Esophagus squamous epithelium (tissue), 5 donors: ENCODE data around the gene FGB. TPM values are rescaled to one million over a fixed set of nuclear protein-coding genes. Genes with fewer than 3 reads are reported as not detected.

ENCODE experiments used
- DNase-seq: peaks from one replicate; lab custom pipeline; 2025; lab: John Stamatoyannopoulos, UW
- H3K27ac ChIP-seq, 4 donors: fragments of 200-600 bp; sonication (generic); one replicate each; pipeline ENCODE4 v1.5.1; 2016 to 2019; ENCODE audit warnings: mild to moderate bottlenecking in 1 of 4
- H3K27me3 ChIP-seq, 4 donors: fragments of 200-600 bp; sonication (generic); 1 replicate in 3 of 4; 2 replicates in 1 of 4; pipeline versions ENCODE4 v1.5.1 to v1.6.0; 2017 to 2021; ENCODE audit warnings: antibody characterized with exemption in 1 of 4
- H3K36me3 ChIP-seq, 3 donors: fragments of 200-600 bp; sonication (generic); one replicate each; pipeline ENCODE4 v1.5.1; 2016 to 2019
- H3K4me1 ChIP-seq, 3 donors: fragments of 200-600 bp; sonication (generic); one replicate each; pipeline ENCODE4 v1.5.1; 2017 to 2019
- H3K4me3 ChIP-seq, 4 donors: fragments of 200-600 bp; sonication (generic); 1 replicate in 3 of 4; 2 replicates in 1 of 4; pipeline ENCODE4 v1.5.1; 2016 to 2019; ENCODE audit warnings: mild to moderate bottlenecking in 2 of 4, moderate library complexity in 1 of 4
- H3K9me3 ChIP-seq, 3 donors: fragments of 200-600 bp; sonication (generic); one replicate each; pipeline ENCODE4 v1.5.1; 2016 to 2019
- POLR2A ChIP-seq, 4 donors: fragments of 450-650 bp; IDR thresholded peaks; one replicate each; pipeline ENCODE4 v1.6.1; 2017; ENCODE audit warnings: antibody characterized with exemption in 4 of 4, mild to moderate bottlenecking in 4 of 4, moderate library complexity in 3 of 4
- WGBS, 2 donors: methylation state at CpG; one replicate each; pipeline ENCODE4 v1.1.5; 2018; 5-methylcytosine and 5-hydroxymethylcytosine counted together
- intact Hi-C: fragments of 100-400 bp; cut with DNase I; formaldehyde crosslinking; loops from one replicate; pipeline ENCODE4 v1.15.0; 2022
- total RNA-seq, 4 donors: library from RNA; depleted of rRNA; stranded (reverse); fragments of >200 nt; gene quantifications; one replicate each; pipeline ENCODE4 v1.1.0, GENCODE V29; 2016
- TF ChIP-seq, protein P1 (sequence below), 6 experiments: fragments of 450-650 bp in 4 of 6; fragments of 200-600 bp in 2 of 6; sonication (generic) in 2 of 6; IDR thresholded peaks; one replicate each; pipeline ENCODE4 v1.5.1; 2016 to 2019; ENCODE audit warnings: antibody characterized with exemption in 6 of 6, mild to moderate bottlenecking in 4 of 6, moderate library complexity in 4 of 6
- donor health status: DM: yes; HTN: yes; CAD: no.

FGB gene
- total RNA-seq, 4 donors from 2014 or later: not detected

DNA sequence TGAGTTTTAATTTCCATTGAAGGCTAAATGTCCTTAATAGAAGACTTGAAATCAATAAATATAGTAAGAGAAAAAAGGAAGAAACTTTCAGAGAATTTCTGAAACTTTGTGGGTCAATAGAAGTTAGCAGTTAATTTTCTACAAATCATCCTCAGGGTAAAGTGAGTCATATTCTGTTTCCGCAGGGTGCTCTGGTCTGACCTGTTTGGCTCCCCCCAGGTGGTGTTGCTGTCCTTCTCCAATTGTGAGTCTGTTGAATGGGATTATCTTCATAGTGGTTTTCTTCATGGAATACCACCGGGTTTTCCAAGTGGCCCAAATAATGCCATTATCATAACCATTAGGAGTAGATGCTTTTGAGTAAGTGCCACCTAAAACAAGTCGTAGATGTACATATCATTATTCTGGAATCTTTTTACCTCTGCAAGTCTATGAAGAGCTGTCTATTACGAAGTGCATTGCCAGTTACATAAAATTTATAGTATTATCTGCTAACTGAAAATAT, 41.9 kb downstream of the FGB start:
- no peaks in the 10 kb centered on the region for H3K36me3 ChIP-seq
- TF ChIP-seq, protein P1, sequence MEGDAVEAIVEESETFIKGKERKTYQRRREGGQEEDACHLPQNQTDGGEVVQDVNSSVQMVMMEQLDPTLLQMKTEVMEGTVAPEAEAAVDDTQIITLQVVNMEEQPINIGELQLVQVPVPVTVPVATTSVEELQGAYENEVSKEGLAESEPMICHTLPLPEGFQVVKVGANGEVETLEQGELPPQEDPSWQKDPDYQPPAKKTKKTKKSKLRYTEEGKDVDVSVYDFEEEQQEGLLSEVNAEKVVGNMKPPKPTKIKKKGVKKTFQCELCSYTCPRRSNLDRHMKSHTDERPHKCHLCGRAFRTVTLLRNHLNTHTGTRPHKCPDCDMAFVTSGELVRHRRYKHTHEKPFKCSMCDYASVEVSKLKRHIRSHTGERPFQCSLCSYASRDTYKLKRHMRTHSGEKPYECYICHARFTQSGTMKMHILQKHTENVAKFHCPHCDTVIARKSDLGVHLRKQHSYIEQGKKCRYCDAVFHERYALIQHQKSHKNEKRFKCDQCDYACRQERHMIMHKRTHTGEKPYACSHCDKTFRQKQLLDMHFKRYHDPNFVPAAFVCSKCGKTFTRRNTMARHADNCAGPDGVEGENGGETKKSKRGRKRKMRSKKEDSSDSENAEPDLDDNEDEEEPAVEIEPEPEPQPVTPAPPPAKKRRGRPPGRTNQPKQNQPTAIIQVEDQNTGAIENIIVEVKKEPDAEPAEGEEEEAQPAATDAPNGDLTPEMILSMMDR (IDR thresholded peaks at IDR 0.05): no peak
- no peak for TF ChIP-seq POLR2A (IDR thresholded peaks at IDR 0.05)
- no peak for DNase-seq
- no peak overlapping the region for H3K4me3 ChIP-seq
- peaks cover 0 to under 1% (median 0%) of the 10 kb centered on the region in 4 donors for H3K27me3 ChIP-seq
- no peaks in the 10 kb centered on the region for H3K9me3 ChIP-seq
- 62 to 70% methylated on average over 4 of the region's 4 CpGs for WGBS, 2 donors
- H3K4me1 ChIP-seq: no peaks in the 10 kb centered on the region
- intact Hi-C loops: no loop called here
- no peak overlapping the region for H3K27ac ChIP-seq

DNA sequence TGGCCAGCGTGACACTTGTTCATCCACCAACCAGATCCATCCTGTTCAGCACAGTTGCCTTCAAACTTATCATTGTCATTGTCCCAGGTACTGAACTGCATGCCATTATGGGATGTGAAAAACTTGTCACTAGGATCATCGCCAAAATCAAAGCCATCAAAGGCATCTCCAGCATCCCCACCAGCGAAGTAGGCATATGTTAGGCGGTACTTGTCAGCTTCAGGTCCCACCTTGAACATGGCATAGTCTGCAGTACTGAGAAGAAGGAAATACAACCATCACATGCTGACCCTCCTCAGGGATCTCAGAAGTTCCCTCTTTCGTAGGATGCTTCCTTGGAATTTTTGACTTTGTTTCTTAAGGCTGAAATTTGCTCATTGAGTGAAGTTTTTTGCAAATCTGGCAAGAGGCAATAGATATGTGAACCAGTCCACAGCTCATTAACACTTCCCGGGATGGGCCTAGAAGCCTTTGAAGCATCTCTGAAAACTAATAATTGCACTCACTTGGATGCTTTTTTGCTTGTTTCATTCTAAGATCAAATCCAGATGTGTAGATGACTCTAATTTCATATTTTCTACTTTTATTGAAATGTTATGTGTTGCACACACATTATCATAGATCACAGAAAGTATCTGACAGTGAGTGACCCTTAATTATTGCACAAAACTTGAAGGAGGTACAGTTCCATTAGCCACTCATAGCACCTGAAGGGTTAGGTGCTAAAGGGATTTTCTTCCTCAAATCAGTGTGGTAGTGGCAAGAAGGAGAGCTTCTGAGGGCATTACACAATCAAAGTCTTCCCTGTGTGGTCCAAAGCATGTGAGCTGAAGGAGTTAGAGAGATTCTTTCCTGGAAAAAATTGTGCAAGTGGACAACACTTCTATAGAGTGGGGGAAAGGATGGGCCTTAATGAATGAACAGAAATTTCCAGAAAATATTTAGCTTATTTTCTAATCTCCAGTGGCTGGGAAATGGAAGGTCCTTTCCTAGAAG, 44.2 kb downstream of the FGB start:
- Histone ChIP-seq H3K27ac (no peak overlapping the region), H3K4me1 (no peaks in the 10 kb centered on the region), H3K36me3 (no peaks in the 10 kb centered on the region), H3K9me3 (no peaks in the 10 kb centered on the region), H3K27me3 (peaks cover 0 to 6% (median 0%) of the 10 kb centered on the region in 4 donors), H3K4me3 (no peak overlapping the region)
- no peak for DNase-seq
- no peak for TF ChIP-seq POLR2A (IDR thresholded peaks at IDR 0.05)
- TF ChIP-seq, protein P1 (IDR thresholded peaks at IDR 0.05): no peak
- intact Hi-C loops: no loop called here
- WGBS, 2 donors: 81 to 82% methylated on average over 6 of the region's 6 CpGs

DNA sequence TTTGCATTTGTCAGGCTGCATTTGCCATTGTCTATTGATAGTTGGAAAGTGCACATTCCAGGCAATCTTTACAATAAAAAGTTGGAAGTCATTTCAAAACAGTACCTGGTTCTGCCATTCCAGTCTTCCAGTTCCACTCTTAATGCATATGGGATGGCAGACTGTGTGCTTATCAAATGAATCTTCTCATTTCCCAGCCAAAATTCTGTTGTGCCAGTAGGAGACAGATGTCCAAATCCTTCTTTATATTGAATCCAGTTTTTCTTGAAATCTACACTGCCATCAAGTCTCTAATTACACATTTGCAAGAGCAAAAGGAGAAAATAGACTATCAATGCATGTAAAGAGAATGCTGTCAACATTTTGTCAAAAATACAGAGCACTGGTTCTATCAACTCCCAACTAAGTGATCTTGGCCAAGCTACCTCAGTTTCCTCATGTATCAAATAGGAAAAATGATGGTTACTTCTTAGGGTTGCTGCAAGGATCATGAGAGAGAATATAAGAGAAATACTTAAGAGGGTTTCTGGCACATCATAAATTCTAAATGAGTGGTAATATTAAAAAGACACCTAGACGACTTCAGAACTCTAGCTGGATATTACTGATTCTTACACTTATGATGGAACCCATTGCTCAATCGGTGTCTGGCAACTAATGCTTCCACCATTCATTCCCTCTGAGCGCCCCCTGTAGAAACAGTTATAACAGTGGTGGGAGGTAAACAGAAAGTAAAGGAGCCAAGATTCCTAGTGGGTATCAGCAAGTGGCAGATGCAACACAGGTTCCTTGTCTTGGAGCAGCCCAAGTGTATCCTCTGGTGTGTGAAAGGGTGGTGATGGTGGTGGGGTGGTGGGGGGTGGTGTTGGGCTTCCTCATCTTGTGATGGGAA, 45.8 kb downstream of the FGB start:
- no peaks in the 10 kb centered on the region for H3K4me1 ChIP-seq
- no peak overlapping the region for H3K4me3 ChIP-seq
- H3K27me3 ChIP-seq: peaks cover 0 to 6% (median 0%) of the 10 kb centered on the region in 4 donors
- H3K9me3 ChIP-seq: no peaks in the 10 kb centered on the region
- 81 to 95% methylated on average over 3 of the region's 3 CpGs for WGBS, 2 donors
- no peak for DNase-seq
- intact Hi-C loops: no loop called here
- H3K27ac ChIP-seq: no peak overlapping the region
- no peaks in the 10 kb centered on the region for H3K36me3 ChIP-seq
- TF ChIP-seq, protein P1 (IDR thresholded peaks at IDR 0.05): no peak
- TF ChIP-seq POLR2A (IDR thresholded peaks at IDR 0.05): no peak

DNA sequence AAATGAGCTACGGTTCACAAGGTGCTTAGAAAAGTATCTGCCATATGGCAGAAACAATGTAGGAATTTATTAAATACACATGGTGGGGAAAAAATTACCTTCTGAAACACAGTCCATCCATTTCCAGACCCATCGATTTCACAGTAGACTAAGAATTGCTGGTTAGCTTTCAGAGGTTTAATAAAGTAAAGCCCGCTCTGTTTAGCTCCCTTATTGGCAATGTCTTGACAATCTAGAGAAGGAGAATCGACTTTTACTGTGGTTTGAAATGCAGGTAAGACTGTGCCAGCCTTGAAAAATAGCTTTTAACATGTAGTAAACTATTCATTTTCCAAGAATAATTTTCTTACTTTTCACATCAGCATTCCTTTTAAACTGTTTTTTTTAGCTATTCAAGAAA, 46.7 kb downstream of the FGB start:
- Histone ChIP-seq H3K27ac (no peak overlapping the region), H3K36me3 (no peaks in the 10 kb centered on the region), H3K4me1 (no peaks in the 10 kb centered on the region), H3K4me3 (no peak overlapping the region), H3K9me3 (no peaks in the 10 kb centered on the region), H3K27me3 (peaks cover 0 to 6% (median 0%) of the 10 kb centered on the region in 4 donors)
- intact Hi-C loops: no loop called here
- no peak for DNase-seq
- TF ChIP-seq POLR2A (IDR thresholded peaks at IDR 0.05): no peak
- TF ChIP-seq, protein P1 (IDR thresholded peaks at IDR 0.05): no peak
- WGBS, 2 donors: 81 to 85% methylated on average over 4 of the region's 4 CpGs
